Liver (tissue), 9 donors: ENCODE measurements around the gene PLCG2. TPM values are rescaled to one million over a fixed set of nuclear protein-coding genes. Genes with fewer than 3 reads are reported as not detected.

Experiments
- DNase-seq: peaks from one replicate; pipeline ENCODE4 v3.0.0-alpha.2; 2017; ENCODE audit warnings: low spot score
- H3K27ac ChIP-seq, 2 donors: one replicate each; pipeline ENCODE4 v1.7.0; 2013; ENCODE audit warnings: inconsistent platforms in 2 of 2, low read length in 2 of 2, control low read depth in 1 of 2, low read depth in 1 of 2, mild to moderate bottlenecking in 1 of 2
- H3K27me3 ChIP-seq, 4 donors: one replicate each; pipeline versions ENCODE4 v1.6.1 to v1.7.0; 2013; ENCODE audit warnings: low read length in 3 of 4, inconsistent platforms in 1 of 4, mild to moderate bottlenecking in 1 of 4, moderate library complexity in 1 of 4; ENCODE audit not compliant: control insufficient read depth in 4 of 4, insufficient read depth in 4 of 4
- H3K36me3 ChIP-seq, 4 donors: one replicate each; pipeline versions ENCODE4 v1.6.1 to v1.7.0; 2013; ENCODE audit warnings: low read length in 3 of 4, mild to moderate bottlenecking in 3 of 4, low read depth in 1 of 4, moderate library complexity in 1 of 4; ENCODE audit not compliant: control insufficient read depth in 4 of 4, insufficient read depth in 3 of 4
- H3K4me1 ChIP-seq, 4 donors: one replicate each; pipeline versions ENCODE4 v1.6.1 to v1.7.0; 2013; ENCODE audit warnings: low read length in 3 of 4, mild to moderate bottlenecking in 3 of 4, moderate library complexity in 1 of 4; ENCODE audit not compliant: control insufficient read depth in 4 of 4, insufficient read depth in 4 of 4
- H3K4me3 ChIP-seq, 3 donors: one replicate each; pipeline versions ENCODE4 v1.6.1 to v1.7.0; 2013; ENCODE audit warnings: low read length in 3 of 3, control low read depth in 1 of 3, low read depth in 1 of 3, mild to moderate bottlenecking in 1 of 3
- H3K9ac ChIP-seq, 2 donors: one replicate each; pipeline ENCODE4 v1.7.0; 2013; ENCODE audit warnings: low read length in 2 of 2, mild to moderate bottlenecking in 2 of 2, moderate library complexity in 2 of 2, control low read depth in 1 of 2, low read depth in 1 of 2
- H3K9me3 ChIP-seq, 4 donors: one replicate each; pipeline versions ENCODE4 v1.6.1 to v1.7.0; 2013; ENCODE audit warnings: low read length in 3 of 4; ENCODE audit not compliant: control insufficient read depth in 4 of 4
- ATF3 ChIP-seq: IDR thresholded peaks from 2 replicates; pipeline ENCODE4 v1.6.1; 2016; ENCODE audit warnings: antibody characterized with exemption
- CTCF ChIP-seq: fragments of 150-350 bp; IDR thresholded peaks from 2 replicates; pipeline ENCODE4 v1.5.1; 2017; ENCODE audit warnings: improper control_type of control experiment, low read depth, low read length; ENCODE audit not compliant: missing input control
- EGR1 ChIP-seq, 2 donors: IDR thresholded peaks; 2 replicates each; pipeline ENCODE4 v1.6.1; 2016 to 2018; ENCODE audit warnings: antibody characterized with exemption in 2 of 2, low read depth in 2 of 2
- FOXA1 ChIP-seq: IDR thresholded peaks from 2 replicates; pipeline ENCODE4 v1.6.1; 2016; ENCODE audit warnings: antibody characterized with exemption
- FOXA2 ChIP-seq: IDR thresholded peaks from 2 replicates; pipeline ENCODE4 v1.6.1; 2016; ENCODE audit warnings: antibody characterized with exemption
- GABPA ChIP-seq, 2 donors: IDR thresholded peaks in 1 of 2; conservative IDR thresholded peaks in 1 of 2; 2 replicates each; pipeline ENCODE4 v1.6.1; 2016; ENCODE audit warnings: antibody characterized with exemption in 2 of 2, mild to moderate bottlenecking in 1 of 2, moderate library complexity in 1 of 2
- HNF4A ChIP-seq, 2 donors: conservative IDR thresholded peaks; 2 replicates each; pipeline ENCODE4 v1.6.1; 2016; ENCODE audit warnings: antibody characterized with exemption in 2 of 2, mild to moderate bottlenecking in 2 of 2
- HNF4G ChIP-seq: IDR thresholded peaks from 2 replicates; pipeline ENCODE4 v1.6.1; 2016; ENCODE audit warnings: antibody characterized with exemption
- JUND ChIP-seq, 2 donors: IDR thresholded peaks; 2 replicates each; pipeline ENCODE4 v1.6.1; 2016; ENCODE audit warnings: antibody characterized with exemption in 2 of 2
- MAX ChIP-seq: IDR thresholded peaks from 2 replicates; pipeline ENCODE4 v1.6.1; 2016; ENCODE audit warnings: antibody characterized with exemption
- NR2F2 ChIP-seq: IDR thresholded peaks from 2 replicates; pipeline ENCODE4 v1.6.1; 2016; ENCODE audit warnings: antibody characterized with exemption
- RAD21 ChIP-seq, 2 donors: IDR thresholded peaks; 2 replicates each; pipeline ENCODE4 v1.6.1; 2016; ENCODE audit warnings: antibody characterized with exemption in 2 of 2, mild to moderate bottlenecking in 2 of 2
- REST ChIP-seq: IDR thresholded peaks from 2 replicates; pipeline ENCODE4 v1.6.1; 2016; ENCODE audit warnings: antibody characterized with exemption, mild to moderate bottlenecking
- RXRA ChIP-seq, 2 donors: IDR thresholded peaks; 2 replicates each; pipeline ENCODE4 v1.6.1; 2017 to 2018; ENCODE audit warnings: antibody characterized with exemption in 2 of 2, mild to moderate bottlenecking in 1 of 2
- SP1 ChIP-seq: IDR thresholded peaks from 2 replicates; pipeline ENCODE4 v1.6.1; 2018; ENCODE audit warnings: antibody characterized with exemption, mild to moderate bottlenecking
- TAF1 ChIP-seq: conservative IDR thresholded peaks from 2 replicates; pipeline ENCODE4 v1.6.1; 2016; ENCODE audit warnings: antibody characterized with exemption, mild to moderate bottlenecking
- YY1 ChIP-seq: IDR thresholded peaks from 2 replicates; pipeline ENCODE4 v1.6.1; 2016; ENCODE audit warnings: antibody characterized with exemption, mild to moderate bottlenecking
- ZBTB33 ChIP-seq: IDR thresholded peaks from 2 replicates; pipeline ENCODE4 v1.6.1; 2016; ENCODE audit warnings: antibody characterized with exemption
- WGBS: extraction: QIAGEN DNeasy Blood & Tissue Kit; methylation state at CpG from one replicate; pipeline ENCODE4 v1.1.7; 2013; 5-methylcytosine and 5-hydroxymethylcytosine counted together
- polyA plus RNA-seq, 2 donors: library from polyadenylated mRNA; stranded (reverse) in 1 of 2; unstranded in 1 of 2; fragments of 200-250 nt in 1 of 2; fragments of >200 nt in 1 of 2; fragmentation: Nextera tagmentation in 1 of 2; extraction: Ambion mirVana in 1 of 2; gene quantifications; one replicate each; pipeline versions ENCODE4 v1.2.1 to v1.2.3, GENCODE V29; 2013 to 2015
- total RNA-seq, 2 donors: library from RNA; depleted of rRNA; stranded (reverse); fragments of >200 nt; gene quantifications; one replicate each; pipeline ENCODE4 v1.2.3, GENCODE V29; 2014
- donor health status: healthy.
- donor health status: healthy.
- donor health status: healthy.
- donor health status: healthy.
- donor health status: healthy.

The PLCG2 gene
- total and polyA plus RNA-seq, 4 donors: 7.1 to 21.6 (median 15.8) TPM

- peaks cover 5 to 52% (median 46%) of the 10 kb centered on the region in 4 donors for H3K36me3 ChIP-seq
- H3K27ac ChIP-seq: no peak overlapping the region
- 91% methylated on average over 16 of the region's 16 CpGs for WGBS
- H3K27me3 ChIP-seq: no peaks in the 10 kb centered on the region
- no peak for DNase-seq
- no peak overlapping the region for H3K9ac ChIP-seq
- TF ChIP-seq ATF3 (no peak), EGR1 (IDR thresholded peaks at IDR 0.05; ENCODE audit: low read depth in 2 of 2) (no peak), CTCF (no peak), NR2F2 (no peak), FOXA2 (no peak), FOXA1 (no peak), MAX (no peak), RXRA (IDR thresholded peaks at IDR 0.05) (no peak), TAF1 (no peak), YY1 (no peak), RAD21 (IDR thresholded peaks at IDR 0.05) (no peak), SP1 (no peak), JUND (IDR thresholded peaks at IDR 0.05) (no peak), GABPA (IDR thresholded peaks at IDR 0.05 in 1 of 2, conservative IDR thresholded peaks at IDR 0.05 in 1 of 2) (no peak), ZBTB33 (no peak), HNF4G (no peak), HNF4A (conservative IDR thresholded peaks at IDR 0.05) (no peak)
- no peaks in the 10 kb centered on the region for H3K4me1 ChIP-seq
- no peaks in the 10 kb centered on the region for H3K9me3 ChIP-seq
- H3K4me3 ChIP-seq: no peak overlapping the region
Observed at GRCh38 chr16:81928271-81928918, 149.3 kb downstream of the PLCG2 start.

GRCh38 chr16:81928975-81929374 is 149.9 kb downstream of the PLCG2 start:
- no peak for DNase-seq
- Histone ChIP-seq H3K4me3 (no peak overlapping the region), H3K9me3 (no peaks in the 10 kb centered on the region), H3K36me3 (peaks cover 5 to 49% (median 44%) of the 10 kb centered on the region in 4 donors), H3K9ac (no peak overlapping the region), H3K27me3 (no peaks in the 10 kb centered on the region), H3K27ac (no peak overlapping the region), H3K4me1 (no peaks in the 10 kb centered on the region)
- WGBS: 78% methylated on average over 8 of the region's 8 CpGs
- TF ChIP-seq TAF1 (no peak), HNF4G (no peak), GABPA (IDR thresholded peaks at IDR 0.05 in 1 of 2, conservative IDR thresholded peaks at IDR 0.05 in 1 of 2) (no peak), REST (no peak), YY1 (no peak), SP1 (no peak), EGR1 (IDR thresholded peaks at IDR 0.05; ENCODE audit: low read depth in 2 of 2) (no peak), CTCF (no peak), ATF3 (no peak), HNF4A (conservative IDR thresholded peaks at IDR 0.05) (no peak), RXRA (IDR thresholded peaks at IDR 0.05) (no peak), FOXA2 (no peak), ZBTB33 (no peak), FOXA1 (no peak)
